Coronary artery (tissue), 2 donors: ENCODE results near the gene DNAJC7.

Source experiments
- DNase-seq: peaks from one replicate; pipeline ENCODE4 v3.0.0-alpha.2; 2017; ENCODE audit warnings: low spot score
- H3K27ac ChIP-seq, 2 donors: fragments of 200-600 bp; sonication (generic); one replicate each; pipeline ENCODE4 v1.5.1; 2016 to 2019
- H3K4me3 ChIP-seq: fragments of 200-600 bp; sonication (generic); 2 replicates; pipeline ENCODE4 v1.5.1; 2016; ENCODE audit warnings: mild to moderate bottlenecking, moderate library complexity
- CTCF ChIP-seq: fragments of 200-600 bp; sonication (generic); IDR thresholded peaks from one replicate; pipeline ENCODE4 v1.5.1; 2019; ENCODE audit warnings: antibody characterized with exemption

DNAJC7 gene

GRCh38 chr17:41928693-41929251, 88.5 kb downstream of the DNAJC7 start:
- DNase-seq = no peak
- Histone ChIP-seq H3K27ac (no peak overlapping the region), H3K4me3 (no peak overlapping the region)
- no peak for TF ChIP-seq CTCF
